ENCODE results near the gene ALLC. TPM values are rescaled to one million over a fixed set of nuclear protein-coding genes. Genes with fewer than 3 reads are reported as not detected.
A peak's percentile ranks its signal among the peaks of the same experiment; 100 is the strongest.

ALLC gene
- total and polyA plus RNA-seq, 2 experiments from 2014 or later = not detected

GRCh38 chr2:3692375-3692774 lies 34.4 kb downstream of the ALLC start:
- DNase-seq (ENCODE audit: low spot score) = no peak

DNA sequence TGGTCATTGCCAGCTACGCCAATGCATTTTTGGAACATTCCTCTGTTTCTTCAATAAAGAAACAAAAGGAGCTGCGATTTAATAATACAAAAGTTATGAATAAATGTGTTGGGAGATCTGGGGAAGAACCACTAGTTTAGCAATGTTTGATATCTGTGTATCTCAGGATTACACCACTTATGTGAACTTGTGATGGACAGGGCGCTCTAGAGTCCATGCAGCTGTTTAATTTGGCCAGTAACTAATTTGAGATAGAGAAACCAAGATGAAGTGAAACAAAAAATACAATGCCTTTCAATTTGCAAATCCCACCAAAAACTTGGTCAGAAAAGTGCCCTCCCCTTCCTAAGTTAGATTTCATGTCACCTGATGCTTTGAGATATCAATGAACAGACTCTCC lies 38.5 kb downstream of the ALLC start:
- no peaks in the 10 kb centered on the region for H3K27me3 ChIP-seq
- no peaks in the 10 kb centered on the region for H3K79me2 ChIP-seq
- H3K4me2 ChIP-seq = no peak overlapping the region
- TF ChIP-seq EZH2 (IDR thresholded peaks at IDR 0.05; ENCODE audit: borderline replicate concordance) = no peak
- TF ChIP-seq, protein P1, sequence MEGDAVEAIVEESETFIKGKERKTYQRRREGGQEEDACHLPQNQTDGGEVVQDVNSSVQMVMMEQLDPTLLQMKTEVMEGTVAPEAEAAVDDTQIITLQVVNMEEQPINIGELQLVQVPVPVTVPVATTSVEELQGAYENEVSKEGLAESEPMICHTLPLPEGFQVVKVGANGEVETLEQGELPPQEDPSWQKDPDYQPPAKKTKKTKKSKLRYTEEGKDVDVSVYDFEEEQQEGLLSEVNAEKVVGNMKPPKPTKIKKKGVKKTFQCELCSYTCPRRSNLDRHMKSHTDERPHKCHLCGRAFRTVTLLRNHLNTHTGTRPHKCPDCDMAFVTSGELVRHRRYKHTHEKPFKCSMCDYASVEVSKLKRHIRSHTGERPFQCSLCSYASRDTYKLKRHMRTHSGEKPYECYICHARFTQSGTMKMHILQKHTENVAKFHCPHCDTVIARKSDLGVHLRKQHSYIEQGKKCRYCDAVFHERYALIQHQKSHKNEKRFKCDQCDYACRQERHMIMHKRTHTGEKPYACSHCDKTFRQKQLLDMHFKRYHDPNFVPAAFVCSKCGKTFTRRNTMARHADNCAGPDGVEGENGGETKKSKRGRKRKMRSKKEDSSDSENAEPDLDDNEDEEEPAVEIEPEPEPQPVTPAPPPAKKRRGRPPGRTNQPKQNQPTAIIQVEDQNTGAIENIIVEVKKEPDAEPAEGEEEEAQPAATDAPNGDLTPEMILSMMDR (IDR thresholded peaks at IDR 0.05; ENCODE audit: poor library complexity) = no peak
- no peak for TF ChIP-seq EZH2phosphoT487 (IDR thresholded peaks at IDR 0.05; ENCODE audit: low read depth, severe bottlenecking, unreplicated experiment)
- H3K27ac ChIP-seq = no peak overlapping the region
- H3K4me3 ChIP-seq = no peak overlapping the region
- H3K36me3 ChIP-seq (replicated peaks; ENCODE audit: insufficient read depth, low read depth) = no peaks in the 10 kb centered on the region
- H2AFZ ChIP-seq = no peak overlapping the region
- no peaks in the 10 kb centered on the region for H4K20me1 ChIP-seq (ENCODE audit: insufficient read depth, poor library complexity, severe bottlenecking)
- H3K9me3 ChIP-seq (ENCODE audit: low read depth) = no peaks in the 10 kb centered on the region
- H3K4me1 ChIP-seq (ENCODE audit: insufficient read depth) = no peaks in the 10 kb centered on the region
- no peaks in the 10 kb centered on the region for H3K9me2 ChIP-seq (replicated peaks; ENCODE audit: insufficient read depth)
- no peak for DNase-seq (ENCODE audit: low spot score)
- WGBS (ENCODE audit: low lambda C conversion rate, missing lambda C conversion rate) = 89% methylated on average over 3 of the region's 3 CpGs

More at GRCh38 chr2:3692375-3692774, 34.4 kb downstream of the ALLC start:
- H3K27me3 ChIP-seq = no peaks in the 10 kb centered on the region
- H3K4me1 ChIP-seq (ENCODE audit: insufficient read depth) = no peaks in the 10 kb centered on the region
- no peak overlapping the region for H2AFZ ChIP-seq
- H3K27ac ChIP-seq = no peak overlapping the region
- H3K9me2 ChIP-seq (replicated peaks; ENCODE audit: insufficient read depth) = no peaks in the 10 kb centered on the region
- H3K4me3 ChIP-seq = no peak overlapping the region
- no peaks in the 10 kb centered on the region for H3K36me3 ChIP-seq (replicated peaks; ENCODE audit: insufficient read depth, low read depth)
- no peaks in the 10 kb centered on the region for H3K9me3 ChIP-seq (ENCODE audit: low read depth)
- TF ChIP-seq EZH2phosphoT487 (IDR thresholded peaks at IDR 0.05; ENCODE audit: low read depth, severe bottlenecking, unreplicated experiment) (no peak), EZH2 (IDR thresholded peaks at IDR 0.05; ENCODE audit: borderline replicate concordance) (no peak)
- TF ChIP-seq, protein P1 (IDR thresholded peaks at IDR 0.05; ENCODE audit: poor library complexity) = peak; percentile 43
- no peaks in the 10 kb centered on the region for H3K79me2 ChIP-seq
- H4K20me1 ChIP-seq (ENCODE audit: insufficient read depth, poor library complexity, severe bottlenecking) = no peaks in the 10 kb centered on the region
- H3K4me2 ChIP-seq = no peak overlapping the region

- TF ChIP-seq EZH2phosphoT487 (IDR thresholded peaks at IDR 0.05; ENCODE audit: low read depth, severe bottlenecking, unreplicated experiment) (no peak), EZH2 (IDR thresholded peaks at IDR 0.05; ENCODE audit: borderline replicate concordance) (no peak)
- TF ChIP-seq, protein P1 (IDR thresholded peaks at IDR 0.05; ENCODE audit: poor library complexity) = no peak
- Histone ChIP-seq H3K4me2 (no peak overlapping the region), H3K4me3 (no peak overlapping the region), H3K36me3 (replicated peaks; ENCODE audit: insufficient read depth, low read depth) (no peaks in the 10 kb centered on the region), H3K27me3 (no peaks in the 10 kb centered on the region), H3K9me3 (ENCODE audit: low read depth) (no peaks in the 10 kb centered on the region), H2AFZ (no peak overlapping the region), H3K27ac (no peak overlapping the region), H3K79me2 (no peaks in the 10 kb centered on the region), H3K4me1 (ENCODE audit: insufficient read depth) (no peaks in the 10 kb centered on the region), H4K20me1 (ENCODE audit: insufficient read depth, poor library complexity, severe bottlenecking) (no peaks in the 10 kb centered on the region), H3K9me2 (replicated peaks; ENCODE audit: insufficient read depth) (no peaks in the 10 kb centered on the region)
- WGBS (ENCODE audit: low lambda C conversion rate, missing lambda C conversion rate) = 91% methylated on average over 5 of the region's 5 CpGs
- DNase-seq (ENCODE audit: low spot score) = no peak
Observed at GRCh38 chr2:3701071-3701470, 43.1 kb downstream of the ALLC start.

GRCh38 chr2:3703236-3703756 lies 45.3 kb downstream of the ALLC start, which contains the start of gene DCDC2C:
TSS of gene DCDC2C (plus strand) at chr2:3703575. CDS start at chr2:3703752, 177 bp downstream.
- H3K79me2 ChIP-seq = no peaks in the 10 kb centered on the region
- no peaks in the 10 kb centered on the region for H3K9me2 ChIP-seq (replicated peaks; ENCODE audit: insufficient read depth)
- no peak for DNase-seq (ENCODE audit: low spot score)
- no peak for TF ChIP-seq EZH2 (IDR thresholded peaks at IDR 0.05; ENCODE audit: borderline replicate concordance)
- TF ChIP-seq, protein P1 (IDR thresholded peaks at IDR 0.05; ENCODE audit: poor library complexity) = no peak
- no peak for TF ChIP-seq EZH2phosphoT487 (IDR thresholded peaks at IDR 0.05; ENCODE audit: low read depth, severe bottlenecking, unreplicated experiment)
- no peak within 1 kb of the TSS for H3K27ac ChIP-seq
- H3K4me2 ChIP-seq = no peak within 1 kb of the TSS
- 99% methylated on average over 9 of the region's 60 CpGs for WGBS (ENCODE audit: low lambda C conversion rate, missing lambda C conversion rate)
- H3K36me3 ChIP-seq (replicated peaks; ENCODE audit: insufficient read depth, low read depth) = no peaks in the 10 kb centered on the region
- no peak within 1 kb of the TSS for H2AFZ ChIP-seq
- no peaks in the 10 kb centered on the region for H3K9me3 ChIP-seq (ENCODE audit: low read depth)
- H4K20me1 ChIP-seq (ENCODE audit: insufficient read depth, poor library complexity, severe bottlenecking) = no peaks in the 10 kb centered on the region
- no peaks in the 10 kb centered on the region for H3K27me3 ChIP-seq
- H3K4me3 ChIP-seq = no peak within 1 kb of the TSS
- H3K4me1 ChIP-seq (ENCODE audit: insufficient read depth) = no peaks in the 10 kb centered on the region

Data from hepatocyte (in vitro differentiated cells).